Daoy (cell line): ENCODE data around the gene DBET. TPM values are rescaled to one million over a fixed set of nuclear protein-coding genes. Genes with fewer than 3 reads are reported as not detected.

ENCODE experiments used
- total RNA-seq: library from RNA; depleted of rRNA; stranded (reverse); fragments of >200 nt; shearing (Covaris generic); gene quantifications from 2 replicates; pipeline ENCODE4 v1.2.3, GENCODE V29; 2014; rRNA removed

Gene DBET
- total RNA-seq, 1 experiment from 2014 or later: not detected

Other genes with a start within 250 kb of the DBET start
- gene FRG1, start 123.6 kb upstream of the DBET start, total RNA-seq: 35.1 and 50.2 TPM in 2 replicates
- 0.11 TPM in 1 of 2 replicates, not detected in the other for gene FRG2, start 37.2 kb upstream of the DBET start, total RNA-seq
- gene DUX4, start 109.3 kb downstream of the DBET start, total RNA-seq: not detected in 2 replicates